Common myeloid progenitor, CD34-positive (primary cell): ENCODE results near the gene SIGLEC1.

Source experiments
- CTCF ChIA-PET: fragments of 350-600 bp; sonication (Branson Sonifier 250); formaldehyde crosslinking; loops from one replicate; lab custom pipeline; 2021; ENCODE audit warnings: antibody characterized with exemption; lab: Charles Lee
- POLR2A ChIA-PET: fragments of 350-600 bp; sonication (Branson Sonifier 250); formaldehyde crosslinking; loops from one replicate; lab custom pipeline; 2021; ENCODE audit warnings: antibody characterized with exemption; lab: Charles Lee
- DNase-seq, 3 donors: peaks; one replicate each; pipeline versions ENCODE4 v3.0.0 to v3.0.0-alpha.2; 2013
- H3K27ac ChIP-seq, 2 experiments: 1 replicate in 1 of 2; 2 replicates in 1 of 2; pipeline ENCODE4 v1.7.0; 2013; ENCODE audit warnings: inconsistent platforms in 2 of 2, low read length in 2 of 2, mild to moderate bottlenecking in 2 of 2, low read depth in 1 of 2, moderate library complexity in 1 of 2; ENCODE audit not compliant: severe bottlenecking in 2 of 2, insufficient read depth in 1 of 2, poor library complexity in 1 of 2
- H3K27me3 ChIP-seq, 5 experiments: replicated peaks in 2 of 5; 1 replicate in 3 of 5; 2 replicates in 2 of 5; pipeline versions ENCODE4 v1.6.1 to v1.7.0; 2013; ENCODE audit warnings: low read length in 4 of 5, mild to moderate bottlenecking in 2 of 5, moderate library complexity in 2 of 5, inconsistent platforms in 1 of 5; ENCODE audit not compliant: insufficient read depth in 5 of 5, control insufficient read depth in 4 of 5
- H3K36me3 ChIP-seq, 4 experiments: 1 replicate in 2 of 4; 2 replicates in 2 of 4; pipeline versions ENCODE4 v1.6.1 to v1.7.0; 2013; ENCODE audit warnings: low read length in 3 of 4, control low read depth in 1 of 4, mild to moderate bottlenecking in 1 of 4; ENCODE audit not compliant: control insufficient read depth in 4 of 4, insufficient read depth in 4 of 4
- H3K4me1 ChIP-seq, 4 experiments: 1 replicate in 3 of 4; 2 replicates in 1 of 4; pipeline versions ENCODE4 v1.6.1 to v1.7.1; 2013; ENCODE audit warnings: low read length in 3 of 4, mild to moderate bottlenecking in 3 of 4, control low read depth in 1 of 4, inconsistent platforms in 1 of 4, moderate library complexity in 1 of 4; ENCODE audit not compliant: control insufficient read depth in 4 of 4, insufficient read depth in 4 of 4; ENCODE audit errors: control extremely low read depth in 1 of 4
- H3K4me3 ChIP-seq, 7 experiments: 1 replicate in 4 of 7; 2 replicates in 3 of 7; pipeline versions ENCODE4 v1.5.1 to v1.7.0; 2013; ENCODE audit warnings: mild to moderate bottlenecking in 7 of 7, low read length in 6 of 7, moderate library complexity in 6 of 7, inconsistent platforms in 2 of 7, low read depth in 2 of 7, control low read depth in 1 of 7; ENCODE audit not compliant: insufficient read depth in 4 of 7, control insufficient read depth in 1 of 7; ENCODE audit errors: extremely low read depth in 1 of 7
- H3K9me3 ChIP-seq, 5 experiments: 1 replicate in 4 of 5; 2 replicates in 1 of 5; pipeline versions ENCODE4 v1.6.1 to v1.7.1; 2013; ENCODE audit warnings: low read length in 4 of 5, mild to moderate bottlenecking in 2 of 5, inconsistent platforms in 1 of 5, low read depth in 1 of 5, moderate library complexity in 1 of 5; ENCODE audit not compliant: control insufficient read depth in 4 of 5, insufficient read depth in 2 of 5; ENCODE audit errors: control extremely low read depth in 1 of 5
- WGBS: methylation state at CpG from one replicate; pipeline ENCODE4 v1.1.5; 2013; ENCODE audit not compliant: insufficient coverage; 5-methylcytosine and 5-hydroxymethylcytosine counted together

Gene SIGLEC1

GRCh38 chr20:3755814-3756480 lies 43.5 kb upstream of the SIGLEC1 start:
- Histone ChIP-seq H3K27me3 (peaks cover 0 to 2% (median 0%) of the 10 kb centered on the region in 5 experiments), H3K27ac (no peak overlapping the region), H3K4me1 (peaks cover 0 to 28% (median 12%) of the 10 kb centered on the region in 4 experiments), H3K36me3 (peaks cover 0 to 53% (median 21%) of the 10 kb centered on the region in 4 experiments), H3K9me3 (no peaks in the 10 kb centered on the region), H3K4me3 (no peak overlapping the region)
- CTCF ChIA-PET, result interaction anchor here (1.1 to 16.4 kb wide), 2 partner anchors 9 to 13 kb away, joined by 4 to 216 read pairs; partner anchors contain the start of gene ADISSP
- WGBS, result 94% methylated on average over 4 of the region's 5 CpGs
- POLR2A ChIA-PET, result no interaction called here
- no peak for DNase-seq

GRCh38 chr20:3755269-3755668 lies 42.9 kb upstream of the SIGLEC1 start:
- H3K36me3 ChIP-seq, result peaks cover 0 to 53% (median 21%) of the 10 kb centered on the region in 4 experiments
- CTCF ChIA-PET, result interaction anchor here (0.7 to 16.4 kb wide), 4 partner anchors 8 to 39 kb away, joined by 4 to 216 read pairs (median 4); partner anchors contain the start of gene ADISSP
- peaks cover 0 to 2% (median 0%) of the 10 kb centered on the region in 5 experiments for H3K27me3 ChIP-seq
- H3K9me3 ChIP-seq, result no peaks in the 10 kb centered on the region
- H3K27ac ChIP-seq, result no peak overlapping the region
- H3K4me1 ChIP-seq, result peaks cover 0 to 21% (median 8%) of the 10 kb centered on the region in 4 experiments
- WGBS, result 98% methylated on average over 5 of the region's 7 CpGs
- POLR2A ChIA-PET, result no interaction called here
- H3K4me3 ChIP-seq, result no peak overlapping the region
- DNase-seq, result no peak

DNA sequence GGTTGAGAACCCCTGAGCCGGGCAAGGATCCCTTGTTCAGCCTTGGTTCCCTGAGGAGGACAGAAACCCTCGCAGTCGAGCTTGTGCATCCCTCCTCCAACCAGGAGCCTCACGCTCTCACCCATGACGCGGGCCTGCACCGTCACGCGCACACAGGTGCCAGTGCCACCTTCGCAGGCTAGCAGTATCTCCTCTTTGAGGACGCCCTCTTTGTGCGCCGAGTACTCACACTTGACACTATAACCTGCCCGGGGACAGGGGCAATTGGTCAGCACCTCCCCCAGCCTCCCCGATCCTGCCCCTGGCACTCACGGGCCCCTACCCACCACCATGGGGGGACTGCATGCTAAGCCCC lies 41.9 kb upstream of the SIGLEC1 start:
- no peak overlapping the region for H3K27ac ChIP-seq
- ChIA-PET POLR2A (no interaction called here), CTCF (interaction anchor here (0.8 to 16.4 kb wide), 5 partner anchors 10 to 100 kb away, joined by 3 to 216 read pairs (median 5); partner anchors contain the start of gene ADISSP)
- peaks cover 0 to 2% (median 0%) of the 10 kb centered on the region in 5 experiments for H3K27me3 ChIP-seq
- H3K4me1 ChIP-seq, result peaks cover 0 to 21% (median 8%) of the 10 kb centered on the region in 4 experiments
- 98% methylated on average over 14 of the region's 16 CpGs for WGBS
- H3K9me3 ChIP-seq, result no peaks in the 10 kb centered on the region
- peaks cover 0 to 47% (median 21%) of the 10 kb centered on the region in 4 experiments for H3K36me3 ChIP-seq
- no peak for DNase-seq
- no peak overlapping the region for H3K4me3 ChIP-seq

- Histone ChIP-seq H3K27me3 (peaks cover 0 to 2% (median 0%) of the 10 kb centered on the region in 5 experiments), H3K27ac (no peak overlapping the region), H3K4me3 (no peak overlapping the region), H3K9me3 (no peaks in the 10 kb centered on the region), H3K4me1 (peaks cover 0 to 21% (median 8%) of the 10 kb centered on the region in 4 experiments), H3K36me3 (peaks cover 0 to 42% (median 19%) of the 10 kb centered on the region in 4 experiments)
- CTCF ChIA-PET, result interaction anchor here (0.7 to 16.4 kb wide), 11 partner anchors 10 to 101 kb away, joined by 3 to 216 read pairs (median 5); partner anchors contain the start of gene ADISSP
- WGBS, result 97% methylated on average over 12 of the region's 26 CpGs
- POLR2A ChIA-PET, result no interaction called here
- no peak for DNase-seq
Measured at GRCh38 chr20:3753501-3754275, 41.3 kb upstream of the SIGLEC1 start.

GRCh38 chr20:3753098-3753497 lies 40.7 kb upstream of the SIGLEC1 start:
- WGBS, result 70% methylated on average over 3 of the region's 4 CpGs
- no peaks in the 10 kb centered on the region for H3K9me3 ChIP-seq
- H3K27me3 ChIP-seq, result peaks cover 0 to 2% (median 0%) of the 10 kb centered on the region in 5 experiments
- POLR2A ChIA-PET, result no interaction called here
- H3K36me3 ChIP-seq, result peaks cover 0 to 36% (median 17%) of the 10 kb centered on the region in 4 experiments
- no peak overlapping the region for H3K27ac ChIP-seq
- peak; percentile 75 to 87 (median 81) for DNase-seq
- H3K4me3 ChIP-seq, result no peak overlapping the region
- CTCF ChIA-PET, result interaction anchor here (0.7 to 16.4 kb wide), 10 partner anchors 9 to 334 kb away, joined by 3 to 216 read pairs (median 4); partner anchors contain the start of gene ADISSP
- peaks cover 0 to 21% (median 8%) of the 10 kb centered on the region in 4 experiments for H3K4me1 ChIP-seq

- DNase-seq, result no peak
- Histone ChIP-seq H3K4me3 (peak overlapping the region in 4 of 7 experiments; percentile 23 to 65 (median 62)), H3K4me1 (peaks cover 0 to 21% (median 8%) of the 10 kb centered on the region in 4 experiments), H3K36me3 (peaks cover 0 to 34% (median 16%) of the 10 kb centered on the region in 4 experiments), H3K9me3 (no peaks in the 10 kb centered on the region), H3K27ac (no peak overlapping the region), H3K27me3 (peaks cover 0 to 2% (median 0%) of the 10 kb centered on the region in 5 experiments)
- ChIA-PET POLR2A (no interaction called here), CTCF (interaction anchor here (1.0 to 16.4 kb wide), 9 partner anchors 8 to 334 kb away, joined by 3 to 216 read pairs (median 6); partner anchors contain the start of gene ADISSP)
- WGBS, result 35% methylated on average over 8 of the region's 13 CpGs
Measured at GRCh38 chr20:3752386-3752759, 40.0 kb upstream of the SIGLEC1 start.
